Loucy (cell line): ENCODE measurements around the gene SNHG17.

ENCODE experiments used
- CTCF ChIP-seq: fragments of 200-600 bp; sonication (generic); conservative IDR thresholded peaks from 2 replicates; pipeline ENCODE4 v1.5.1; 2014; ENCODE audit warnings: mild to moderate bottlenecking, antibody characterized with exemption, low read length
- EZH2phosphoT487 ChIP-seq: fragments of 200-600 bp; IDR thresholded peaks from 2 replicates; pipeline ENCODE4 v1.6.1; 2018; ENCODE audit warnings: antibody characterized with exemption, mild to moderate bottlenecking, moderate library complexity, borderline replicate concordance

- TF ChIP-seq CTCF (no peak), EZH2phosphoT487 (no peak)
Observed at GRCh38 chr20:38406476-38406875, 28.7 kb downstream of the SNHG17 start.
